Erythroblast (primary cell): ENCODE results near the gene GMEB2.

Experiments used
- GATA1 ChIP-seq: IDR thresholded peaks from 2 replicates; pipeline ENCODE4 v1.6.1; 2011; ENCODE audit warnings: low read depth, mild to moderate bottlenecking, control low read depth, low read length, moderate library complexity
- POLR2A ChIP-seq: IDR thresholded peaks from 2 replicates; pipeline ENCODE4 v1.6.1; 2011; ENCODE audit warnings: mild to moderate bottlenecking, low read length

DNA sequence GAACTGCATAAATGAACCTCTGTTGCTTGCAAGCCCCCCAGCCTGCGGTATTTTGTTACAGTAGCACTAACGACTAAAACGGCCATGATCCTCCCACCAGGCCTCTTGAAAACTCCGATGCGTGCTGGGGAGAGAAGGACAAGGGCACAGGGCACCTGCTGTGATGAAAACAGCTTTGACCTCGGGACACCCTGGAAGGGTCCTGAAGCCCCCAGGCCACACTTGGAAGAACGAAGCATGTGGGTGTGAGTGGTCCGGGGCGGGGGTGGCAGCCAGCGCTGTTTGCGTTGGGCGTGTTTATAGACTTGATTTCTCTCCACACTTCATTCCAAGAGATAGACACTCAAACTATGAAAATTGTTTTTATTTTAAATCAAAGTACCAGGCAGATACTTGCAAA lies 39.6 kb downstream of the GMEB2 start:
- TF ChIP-seq POLR2A (no peak), GATA1 (no peak)
